ENCODE data around the gene IGFL2. TPM values are rescaled to one million over a fixed set of nuclear protein-coding genes. Genes with fewer than 3 reads are reported as not detected.
"Not testable (repeated sequence)": the region's sequence is repeated elsewhere in the genome, so short reads cannot be mapped to it uniquely, and the experiment has no call there.

Gene IGFL2
- total RNA-seq, 1 donor from 2014 or later = not detected

GRCh38 chr19:46204008-46204407 lies 56.0 kb downstream of the IGFL2 start:
- no peak for DNase-seq (ENCODE audit: low read depth)
- H3K4me3 ChIP-seq (ENCODE audit: low read depth, low read length) = no peak overlapping the region
- no peak for TF ChIP-seq CTCF (conservative IDR thresholded peaks at IDR 0.05; ENCODE audit: low read depth, low read length)

- no peak for TF ChIP-seq CTCF (conservative IDR thresholded peaks at IDR 0.05; ENCODE audit: low read depth, low read length)
- DNase-seq (ENCODE audit: low read depth) = no peak
- H3K4me3 ChIP-seq (ENCODE audit: low read depth, low read length) = no peak overlapping the region
Observed at GRCh38 chr19:46205183-46205984, 57.3 kb downstream of the IGFL2 start.

GRCh38 chr19:46206176-46206575 lies 58.1 kb downstream of the IGFL2 start:
- no peak for DNase-seq (ENCODE audit: low read depth)
- TF ChIP-seq CTCF (conservative IDR thresholded peaks at IDR 0.05; ENCODE audit: low read depth, low read length) = no peak
- no peak overlapping the region for H3K4me3 ChIP-seq (ENCODE audit: low read depth, low read length)

GRCh38 chr19:46206682-46207081 lies 58.6 kb downstream of the IGFL2 start:
- TF ChIP-seq CTCF (conservative IDR thresholded peaks at IDR 0.05; ENCODE audit: low read depth, low read length) = no peak
- DNase-seq (ENCODE audit: low read depth) = no peak
- H3K4me3 ChIP-seq (ENCODE audit: low read depth, low read length) = no peak overlapping the region

GRCh38 chr19:46207858-46208257 lies 59.8 kb downstream of the IGFL2 start:
- not testable (repeated sequence) for DNase-seq (ENCODE audit: low read depth)

DNA sequence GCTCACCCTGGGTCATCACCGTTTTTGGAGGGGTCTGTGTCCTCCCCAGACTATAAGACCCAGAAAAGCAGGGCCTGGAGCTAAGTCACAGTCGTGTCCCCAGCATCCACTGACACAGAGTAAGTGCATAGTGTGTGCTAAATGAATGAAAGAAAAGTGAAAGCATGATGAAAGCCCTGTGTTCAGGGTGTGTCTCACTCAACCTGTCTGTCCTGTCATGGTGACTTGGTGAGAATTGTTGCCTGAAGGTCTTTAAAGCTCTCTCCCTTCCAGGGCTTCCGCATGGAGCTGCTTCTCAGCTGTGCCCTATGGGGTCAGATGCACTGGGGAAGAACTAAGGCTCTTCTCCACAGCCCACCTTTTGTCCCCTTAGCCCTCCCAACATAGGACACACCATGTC lies 61.0 kb downstream of the IGFL2 start:
- no peak for DNase-seq (ENCODE audit: low read depth)
- TF ChIP-seq CTCF (conservative IDR thresholded peaks at IDR 0.05; ENCODE audit: low read depth, low read length) = no peak
- H3K4me3 ChIP-seq (ENCODE audit: low read depth, low read length) = no peak overlapping the region

More at GRCh38 chr19:46207858-46208257, 59.8 kb downstream of the IGFL2 start:
- not testable (repeated sequence) for H3K4me3 ChIP-seq (ENCODE audit: low read depth, low read length)

DNA sequence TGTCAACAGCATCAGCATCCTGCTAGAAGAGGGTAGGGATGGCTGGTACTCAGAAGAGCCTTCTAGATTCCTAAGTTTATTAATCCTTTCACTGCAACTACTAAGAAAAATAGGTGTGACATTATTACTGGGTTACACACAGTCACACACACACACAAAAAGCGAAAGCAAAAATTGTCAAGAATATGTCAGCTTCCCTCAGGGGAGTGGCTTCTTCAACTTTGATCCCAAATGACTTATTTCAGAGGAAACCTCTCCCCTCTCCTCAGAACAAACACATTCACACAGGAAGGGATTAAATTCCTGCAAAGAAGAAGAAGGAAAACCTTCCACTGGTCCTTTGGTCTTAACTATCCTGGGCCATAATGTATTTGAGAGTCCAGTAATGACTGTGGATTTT lies 61.4 kb downstream of the IGFL2 start:
- H3K4me3 ChIP-seq (ENCODE audit: low read depth, low read length) = no peak overlapping the region
- no peak for TF ChIP-seq CTCF (conservative IDR thresholded peaks at IDR 0.05; ENCODE audit: low read depth, low read length)
- no peak for DNase-seq (ENCODE audit: low read depth)
